Measurements from ENCODE around the gene TNFRSF4.

Gene TNFRSF4

GRCh38 chr1:1173061-1173792, 40.7 kb downstream of the TNFRSF4 start:
- TF ChIP-seq CTCF (IDR thresholded peaks at IDR 0.05), result no peak
- Histone ChIP-seq H3K9ac (no peak overlapping the region), H3K27me3 (ENCODE audit: control insufficient read depth, insufficient read depth, low read length) (no peaks in the 10 kb centered on the region), H3K27ac (no peak overlapping the region), H3K4me2 (ENCODE audit: low read length) (no peak overlapping the region), H3K4me3 (ENCODE audit: low read depth, low read length) (no peak overlapping the region), H3K36me3 (ENCODE audit: control insufficient read depth, insufficient read depth, low read length) (no peaks in the 10 kb centered on the region), H2AFZ (no peak overlapping the region), H3K4me1 (no peaks in the 10 kb centered on the region), H3K79me2 (no peaks in the 10 kb centered on the region), H3K9me3 (ENCODE audit: control insufficient read depth, low read length) (no peaks in the 10 kb centered on the region)

DNA sequence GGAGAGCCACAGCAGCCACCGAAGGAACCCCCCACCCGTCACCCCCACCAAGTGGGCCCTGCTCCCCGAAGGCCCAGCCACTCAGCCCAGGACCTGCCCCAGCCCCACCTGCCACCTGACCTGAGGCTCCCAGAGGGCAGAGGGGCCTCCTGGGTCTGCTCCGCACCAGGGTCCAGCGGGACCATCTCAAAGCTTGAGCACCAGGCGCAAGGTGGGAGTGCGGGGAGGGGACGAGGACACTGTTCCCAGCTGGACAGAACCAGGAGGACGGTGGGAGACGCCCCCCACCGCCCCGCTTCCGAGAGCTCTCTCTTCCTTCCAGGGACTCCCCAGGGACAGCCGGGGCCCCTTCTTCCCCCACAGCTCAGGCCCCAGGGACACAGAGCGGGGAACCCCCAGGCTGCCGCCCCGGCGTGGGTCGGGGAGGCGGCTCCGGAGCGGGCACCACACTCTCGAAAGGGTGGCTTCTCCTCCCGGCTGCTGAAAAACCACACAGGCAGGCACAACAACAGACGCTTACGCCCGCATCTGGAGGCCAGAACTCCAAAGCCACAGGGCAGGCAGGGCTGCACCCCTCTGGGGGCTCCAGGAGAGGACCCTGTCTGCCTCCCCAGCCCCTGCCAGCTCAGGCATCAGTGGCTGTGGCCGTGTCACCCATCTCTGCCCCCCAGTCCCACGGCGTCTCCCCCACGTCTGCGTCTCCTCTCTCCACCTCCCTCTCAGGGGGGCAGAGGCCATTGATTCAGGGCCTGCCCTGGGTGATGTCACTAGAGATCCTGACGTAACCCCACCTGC, 42.2 kb downstream of the TNFRSF4 start:
- no peak overlapping the region for H2AFZ ChIP-seq
- H3K4me2 ChIP-seq (ENCODE audit: low read length), result no peak overlapping the region
- no peaks in the 10 kb centered on the region for H3K36me3 ChIP-seq (ENCODE audit: control insufficient read depth, insufficient read depth, low read length)
- H3K79me2 ChIP-seq, result no peaks in the 10 kb centered on the region
- no peak for TF ChIP-seq CTCF (IDR thresholded peaks at IDR 0.05)
- H3K27ac ChIP-seq, result no peak overlapping the region
- H3K27me3 ChIP-seq (ENCODE audit: control insufficient read depth, insufficient read depth, low read length), result no peaks in the 10 kb centered on the region
- H3K4me1 ChIP-seq, result no peaks in the 10 kb centered on the region
- H3K9ac ChIP-seq, result no peak overlapping the region
- H3K4me3 ChIP-seq (ENCODE audit: low read depth, low read length), result no peak overlapping the region
- no peaks in the 10 kb centered on the region for H3K9me3 ChIP-seq (ENCODE audit: control insufficient read depth, low read length)

- H3K4me2 ChIP-seq (ENCODE audit: low read length), result no peak overlapping the region
- no peak overlapping the region for H3K27ac ChIP-seq
- no peaks in the 10 kb centered on the region for H3K9me3 ChIP-seq (ENCODE audit: control insufficient read depth, low read length)
- no peaks in the 10 kb centered on the region for H3K27me3 ChIP-seq (ENCODE audit: control insufficient read depth, insufficient read depth, low read length)
- no peaks in the 10 kb centered on the region for H3K79me2 ChIP-seq
- H3K36me3 ChIP-seq (ENCODE audit: control insufficient read depth, insufficient read depth, low read length), result no peaks in the 10 kb centered on the region
- no peaks in the 10 kb centered on the region for H3K4me1 ChIP-seq
- no peak overlapping the region for H3K4me3 ChIP-seq (ENCODE audit: low read depth, low read length)
- no peak overlapping the region for H3K9ac ChIP-seq
- no peak overlapping the region for H2AFZ ChIP-seq
- TF ChIP-seq CTCF (IDR thresholded peaks at IDR 0.05), result no peak
Observed at GRCh38 chr1:1171161-1171545, 42.8 kb downstream of the TNFRSF4 start.

DNA sequence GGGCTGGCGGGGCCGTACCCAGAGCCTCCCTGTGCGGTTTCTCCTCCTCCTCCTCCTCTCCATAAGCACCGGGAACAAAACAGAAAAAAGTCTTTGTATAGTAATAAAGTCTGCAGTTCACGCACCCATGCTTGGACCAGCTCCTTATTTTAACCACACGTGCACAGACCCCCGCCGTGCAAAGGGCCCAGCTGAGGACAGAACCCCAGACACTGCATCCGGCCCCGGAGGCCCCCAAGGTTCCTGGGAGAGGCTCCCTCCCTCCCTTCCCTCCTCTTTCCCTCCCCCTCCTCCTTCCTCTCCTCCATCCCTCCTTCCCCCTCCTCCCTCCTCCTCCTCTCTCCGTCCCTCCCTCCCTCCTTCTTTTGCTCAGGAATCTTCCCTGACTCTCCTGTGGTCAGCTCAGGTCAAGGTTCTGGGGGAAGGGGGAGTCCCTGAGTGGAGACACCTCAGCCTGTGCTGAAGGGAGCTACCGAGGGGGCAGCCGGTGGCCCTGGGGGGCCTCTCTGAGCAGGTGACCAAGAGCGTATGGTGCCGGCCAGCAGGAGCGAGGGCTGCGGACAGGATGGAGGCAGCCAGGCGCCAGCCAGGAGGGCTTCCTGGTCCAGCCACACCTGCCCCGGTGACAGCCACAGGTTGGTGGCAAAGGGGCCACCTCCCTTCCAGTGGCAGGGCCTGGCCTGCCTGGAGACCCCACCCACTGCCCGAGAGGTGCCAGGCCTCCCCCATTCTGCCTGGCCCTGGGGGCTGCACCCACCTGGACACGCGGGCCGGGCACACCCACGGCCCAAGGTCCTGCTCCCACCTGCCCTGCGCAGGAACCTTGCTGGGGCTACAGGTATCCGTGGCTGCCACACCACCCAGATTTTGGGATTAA, 43.5 kb downstream of the TNFRSF4 start:
- H3K36me3 ChIP-seq (ENCODE audit: control insufficient read depth, insufficient read depth, low read length), result no peaks in the 10 kb centered on the region
- no peaks in the 10 kb centered on the region for H3K79me2 ChIP-seq
- no peaks in the 10 kb centered on the region for H3K9me3 ChIP-seq (ENCODE audit: control insufficient read depth, low read length)
- H3K4me1 ChIP-seq, result no peaks in the 10 kb centered on the region
- TF ChIP-seq CTCF (IDR thresholded peaks at IDR 0.05), result no peak
- H3K9ac ChIP-seq, result no peak overlapping the region
- H3K4me2 ChIP-seq (ENCODE audit: low read length), result no peak overlapping the region
- no peak overlapping the region for H3K27ac ChIP-seq
- H2AFZ ChIP-seq, result no peak overlapping the region
- no peak overlapping the region for H3K4me3 ChIP-seq (ENCODE audit: low read depth, low read length)
- no peaks in the 10 kb centered on the region for H3K27me3 ChIP-seq (ENCODE audit: control insufficient read depth, insufficient read depth, low read length)
